Regular cardiac myocyte (primary cell): ENCODE measurements around the gene ITK. TPM values are rescaled to one million over a fixed set of nuclear protein-coding genes. Genes with fewer than 3 reads are reported as not detected.

Source experiments
- total RNA-seq: library from RNA; depleted of rRNA; stranded (reverse); fragments of >200 nt; gene quantifications from 2 replicates; pipeline ENCODE4 v1.2.3, GENCODE V29; 2014

The ITK gene
- under 0.01 TPM in 1 of 2 replicates, not detected in the other for total RNA-seq

GRCh38 chr5:157180374-157181264 lies at the start of gene ITK:
TSS of gene ITK (plus strand) at chr5:157180840. CDS start at chr5:157180978, 138 bp downstream.

GRCh38 chr5:157142317-157143126 lies 38.1 kb upstream of the ITK start, which contains the start of gene MED7:
TSS of gene MED7 (minus strand) at chr5:157142865. CDS start at chr5:157139431, 3,434 bp downstream.

GRCh38 chr5:157166214-157167213 lies 14.1 kb upstream of the ITK start, which contains the start of gene GARIN3:
TSS of gene GARIN3 (minus strand) at chr5:157166264. CDS start at chr5:157166168, 96 bp downstream.

GRCh38 chr5:157265714-157266285 lies 85.2 kb downstream of the ITK start, which contains the start of gene CYFIP2:
TSS of gene CYFIP2 (plus strand) at chr5:157266123. CDS start at chr5:157285362, 19,239 bp downstream.

Other genes with a start within 250 kb of the ITK start
- gene TIMD4, start 217.6 kb upstream of the ITK start, total RNA-seq = not detected in 2 replicates
- 0.38 and 0.56 TPM in 2 replicates for gene HAVCR1, start 121.7 kb upstream of the ITK start, total RNA-seq
- under 0.01 and 0.56 TPM in 2 replicates for gene HAVCR2, start 71.8 kb upstream of the ITK start, total RNA-seq
- gene MED7, start 38.0 kb upstream of the ITK start, total RNA-seq = 9.9 and 10.7 TPM in 2 replicates
- gene GARIN3, start 14.6 kb upstream of the ITK start, total RNA-seq = not detected in 2 replicates
- 14.2 and 25.9 TPM in 2 replicates for gene CYFIP2, start 85.3 kb downstream of the ITK start, total RNA-seq